HEK293T (cell line): ENCODE measurements around the gene ZC3H12C.

ENCODE experiments used
- BHLHE40 ChIP-seq: fragments of 450-650 bp; IDR thresholded peaks from 2 replicates; pipeline ENCODE4 v1.6.1; 2016; ENCODE audit warnings: mild to moderate bottlenecking, moderate library complexity, borderline replicate concordance
- CTBP1 ChIP-seq: fragments of 450-650 bp; IDR thresholded peaks from 2 replicates; pipeline ENCODE4 v1.6.1; 2016; ENCODE audit warnings: borderline replicate concordance
- ELF4 ChIP-seq: fragments of 450-650 bp; IDR thresholded peaks from 2 replicates; pipeline ENCODE4 v1.6.1; 2017; ENCODE audit warnings: antibody characterized with exemption
- FOXA1 ChIP-seq: fragments of 450-650 bp; IDR thresholded peaks from 2 replicates; pipeline ENCODE4 v1.6.1; 2016; ENCODE audit warnings: mild to moderate bottlenecking
- FOXK2 ChIP-seq: fragments of 450-650 bp; IDR thresholded peaks from 2 replicates; pipeline ENCODE4 v1.6.1; 2016; ENCODE audit warnings: mild to moderate bottlenecking
- FOXM1 ChIP-seq: fragments of 450-650 bp; IDR thresholded peaks from 2 replicates; pipeline ENCODE4 v1.6.1; 2017; ENCODE audit warnings: mild to moderate bottlenecking, borderline replicate concordance
- HDGF ChIP-seq: fragments of 450-650 bp; IDR thresholded peaks from 2 replicates; pipeline ENCODE4 v1.6.1; 2017; ENCODE audit warnings: antibody characterized with exemption, borderline replicate concordance
- PKNOX1 ChIP-seq: fragments of 450-650 bp; IDR thresholded peaks from 2 replicates; pipeline ENCODE4 v1.6.1; 2016
- SP1 ChIP-seq: fragments of 450-650 bp; IDR thresholded peaks from 2 replicates; pipeline ENCODE4 v1.6.1; 2017
- TARDBP ChIP-seq: fragments of 450-650 bp; IDR thresholded peaks from 2 replicates; pipeline ENCODE4 v1.6.1; 2016
- ZNF384 ChIP-seq: fragments of 450-650 bp; IDR thresholded peaks from 2 replicates; pipeline ENCODE4 v1.6.1; 2016

GRCh38 chr11:110119317-110119716, 26.1 kb downstream of the ZC3H12C start:
- TF ChIP-seq TARDBP: no peak
- no peak for TF ChIP-seq HDGF
- no peak for TF ChIP-seq FOXK2
- TF ChIP-seq PKNOX1: no peak
- TF ChIP-seq FOXM1: no peak
- no peak for TF ChIP-seq FOXA1
- TF ChIP-seq ELF4: no peak
- no peak for TF ChIP-seq SP1
- TF ChIP-seq BHLHE40: no peak
- no peak for TF ChIP-seq ZNF384
- TF ChIP-seq CTBP1: no peak
